Measurements from ENCODE around the gene NSUN3.

DNA sequence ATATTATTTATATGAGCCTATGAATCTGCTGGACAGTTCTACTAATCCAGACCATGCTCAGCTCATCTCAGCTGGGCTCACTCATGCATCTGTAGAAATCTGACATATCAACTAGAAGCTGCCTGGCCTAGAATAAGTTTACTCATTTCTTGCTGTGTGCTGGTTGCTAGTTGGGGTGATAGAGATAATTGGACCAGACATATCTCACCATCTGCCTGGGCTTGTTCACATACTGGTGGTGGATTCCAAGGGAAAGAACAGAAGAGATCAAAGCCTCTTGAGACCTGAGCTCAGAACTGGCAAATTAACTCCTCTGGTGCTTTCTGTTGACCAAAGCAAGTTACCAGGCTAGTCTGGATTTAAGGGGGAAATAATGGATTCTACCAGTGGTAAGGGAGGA, 109.1 kb downstream of the NSUN3 start:
- TF ChIP-seq, protein P1, sequence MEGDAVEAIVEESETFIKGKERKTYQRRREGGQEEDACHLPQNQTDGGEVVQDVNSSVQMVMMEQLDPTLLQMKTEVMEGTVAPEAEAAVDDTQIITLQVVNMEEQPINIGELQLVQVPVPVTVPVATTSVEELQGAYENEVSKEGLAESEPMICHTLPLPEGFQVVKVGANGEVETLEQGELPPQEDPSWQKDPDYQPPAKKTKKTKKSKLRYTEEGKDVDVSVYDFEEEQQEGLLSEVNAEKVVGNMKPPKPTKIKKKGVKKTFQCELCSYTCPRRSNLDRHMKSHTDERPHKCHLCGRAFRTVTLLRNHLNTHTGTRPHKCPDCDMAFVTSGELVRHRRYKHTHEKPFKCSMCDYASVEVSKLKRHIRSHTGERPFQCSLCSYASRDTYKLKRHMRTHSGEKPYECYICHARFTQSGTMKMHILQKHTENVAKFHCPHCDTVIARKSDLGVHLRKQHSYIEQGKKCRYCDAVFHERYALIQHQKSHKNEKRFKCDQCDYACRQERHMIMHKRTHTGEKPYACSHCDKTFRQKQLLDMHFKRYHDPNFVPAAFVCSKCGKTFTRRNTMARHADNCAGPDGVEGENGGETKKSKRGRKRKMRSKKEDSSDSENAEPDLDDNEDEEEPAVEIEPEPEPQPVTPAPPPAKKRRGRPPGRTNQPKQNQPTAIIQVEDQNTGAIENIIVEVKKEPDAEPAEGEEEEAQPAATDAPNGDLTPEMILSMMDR (conservative IDR thresholded peaks at IDR 0.05) = no peak
- no peak for TF ChIP-seq ZFX (IDR thresholded peaks at IDR 0.05)
